ENCODE results near the gene ID1. TPM values are rescaled to one million over a fixed set of nuclear protein-coding genes. Genes with fewer than 3 reads are reported as not detected.

ID1 gene
- total and polyA plus RNA-seq, 2 of the 13 experiments (the other 11 are each of a cell fraction or from before 2014, with no cell fraction given), result 320 to 419 TPM

GRCh38 chr20:31569163-31570020 is 35.7 kb upstream of the ID1 start:
- 35% methylated on average over 10 of the region's 10 CpGs for WGBS (ENCODE audit: low lambda C conversion rate)
- Histone ChIP-seq H3K4me2 (ENCODE audit: low read depth, low read length) (peak overlapping the region; percentile 9), H3K9ac (ENCODE audit: insufficient read depth, low read depth, low read length) (peak overlapping the region; percentile 9; the same call in 1 of the 2 replicates), H4K20me1 (ENCODE audit: insufficient read depth, low read length) (no peaks in the 10 kb centered on the region), H3K4me1 (ENCODE audit: insufficient read depth, low read length) (peaks cover 55% of the 10 kb centered on the region), H3K27me3 (ENCODE audit: control insufficient read depth in 1 of 2, insufficient read depth in 2 of 2, low read length in 2 of 2) (no peaks in the 10 kb centered on the region; a peak in 1 of 5 replicates), H3K4me3 (replicated peaks in 1 of 3; ENCODE audit: insufficient read depth in 1 of 3, low read depth in 2 of 3, low read length in 3 of 3) (no peak overlapping the region; a peak in 1 of 6 replicates), H2AFZ (ENCODE audit: low read length) (no peak overlapping the region), H3K79me2 (ENCODE audit: insufficient read depth, low read length) (peaks cover 11% of the 10 kb centered on the region), H3K36me3 (replicated peaks in 1 of 2; ENCODE audit: control insufficient read depth in 1 of 2, insufficient read depth in 2 of 2, low read length in 2 of 2) (peaks cover 27 to 33% of the 10 kb centered on the region in 2 experiments), H3K9me3 (ENCODE audit: low read length) (no peaks in the 10 kb centered on the region), H3K27ac (ENCODE audit: extremely low read length, insufficient read depth, low read length) (peak overlapping the region; percentile 57)
- in situ Hi-C loops (cut with HindIII; ENCODE audit: extremely low pct_ligation_motif_present, low pct_unique_long_range_greater_than_20kb) (loop anchor here (10.0 kb wide), 1 partner anchor 155 kb away; the partner anchor contains the start of gene BCL2L1), intact Hi-C loops (cut with micrococcal nuclease; ENCODE audit: unreplicated experiment) (loop anchor here (1.0 kb wide), 3 partner anchors 9 to 43 kb away; no protein-coding TSS in a partner anchor)
- FAIRE-seq (no peak), ATAC-seq (peak; percentile 58), DNase-seq (ENCODE audit: low spot score) (peak; percentile 72)
- CTCF ChIA-PET (ENCODE audit: low intra/inter-chr PET ratio, low total read pairs), result interaction anchor here (0.6 to 7.7 kb wide), 6 partner anchors 9 to 154 kb away, joined by 3 to 335 read pairs (median 9); no protein-coding TSS in a partner anchor
- BruUV-seq (replicated peaks), result no TSS peak
- POLR2A ChIA-PET, result interaction anchor here (0.7 to 16.4 kb wide), 15 partner anchors 9 to 183 kb away, joined by 3 to 1427 read pairs (median 7); partner anchors contain the start of gene ID1
- TF ChIP-seq ZNF235 (CRISPR knock-in tag; IDR thresholded peaks at IDR 0.05; ENCODE audit: borderline replicate concordance) (no peak), ARNT2 (CRISPR knock-in tag; IDR thresholded peaks at IDR 0.05; ENCODE audit: low read depth) (peak; percentile 80), ZNF138 (CRISPR knock-in tag; IDR thresholded peaks at IDR 0.05; ENCODE audit: low read depth) (peak; percentile 62; the same call in 1 of the 2 replicates), SAFB2 (CRISPR knock-in tag; IDR thresholded peaks at IDR 0.05; ENCODE audit: borderline replicate concordance, low read depth) (no peak; the same call in 1 of the 2 replicates), TARDBP (CRISPR knock-in tag; IDR thresholded peaks at IDR 0.05) (peak; percentile 47; the same call in 1 of the 2 replicates), ATF6 (CRISPR knock-in tag; conservative IDR thresholded peaks at IDR 0.05) (no peak), KLF15 (CRISPR knock-in tag; IDR thresholded peaks at IDR 0.05; ENCODE audit: borderline replicate concordance) (no peak), REL (CRISPR knock-in tag; conservative IDR thresholded peaks at IDR 0.05) (no peak), TMF1 (CRISPR knock-in tag; IDR thresholded peaks at IDR 0.05; ENCODE audit: low read depth) (no peak), ZNF839 (CRISPR knock-in tag; IDR thresholded peaks at IDR 0.05; ENCODE audit: borderline replicate concordance) (no peak), HNF1B (CRISPR knock-in tag; IDR thresholded peaks at IDR 0.05) (no peak; the same call in 1 of the 2 replicates), ZNF446 (CRISPR knock-in tag; IDR thresholded peaks at IDR 0.05) (no peak), GLMP (CRISPR knock-in tag; IDR thresholded peaks at IDR 0.05; ENCODE audit: borderline replicate concordance) (no peak), SCMH1 (CRISPR knock-in tag; IDR thresholded peaks at IDR 0.05; ENCODE audit: borderline replicate concordance) (no peak), GABPB1 (CRISPR knock-in tag; IDR thresholded peaks at IDR 0.05) (peak; percentile 29), BCL6 (CRISPR knock-in tag; IDR thresholded peaks at IDR 0.05) (peak; percentile 80), MXI1 (IDR thresholded peaks at IDR 0.05; ENCODE audit: borderline replicate concordance, low read depth, low read length) (no peak; the same call in 2 of the 3 replicates)

Data from HepG2 (cell line).